NCI-H2081 treated with DMSO at 0.1 percent for 48 hours (cell line): ENCODE results near the gene NID1.
A peak's percentile ranks its signal among the peaks of the same experiment; 100 is the strongest.
"Not testable (repeated sequence)": the region's sequence is repeated elsewhere in the genome, so short reads cannot be mapped to it uniquely, and the experiment has no call there.

Experiments used
- DNase-seq: peaks from one replicate; lab custom pipeline; 2025; lab: John Stamatoyannopoulos, UW

The NID1 gene

GRCh38 chr1:235999259-235999925 is 65.5 kb downstream of the NID1 start:
- no peak for DNase-seq

- DNase-seq = no peak
These were observed 66.1 kb downstream of the NID1 start for GRCh38 chr1:235998812-235999211.

- DNase-seq = no peak
These were observed 67.0 kb downstream of the NID1 start for GRCh38 chr1:235997931-235998330.

- DNase-seq = no peak
These were observed 67.8 kb downstream of the NID1 start for GRCh38 chr1:235997049-235997448.

GRCh38 chr1:235996048-235996785 is 68.7 kb downstream of the NID1 start:
- DNase-seq = peak; percentile 26

- DNase-seq = no peak
These were observed 69.4 kb downstream of the NID1 start for GRCh38 chr1:235995511-235995910.

- DNase-seq = no peak
These were observed 71.2 kb downstream of the NID1 start for GRCh38 chr1:235993652-235994051.

GRCh38 chr1:235992868-235993267 is 72.0 kb downstream of the NID1 start:
- no peak for DNase-seq

GRCh38 chr1:235992346-235992745 is 72.5 kb downstream of the NID1 start:
- DNase-seq = no peak

GRCh38 chr1:235990330-235990795 is 74.5 kb downstream of the NID1 start:
- no peak for DNase-seq

- no peak for DNase-seq
These were observed 75.8 kb downstream of the NID1 start for GRCh38 chr1:235989105-235989504.

- no peak for DNase-seq
These were observed 78.0 kb downstream of the NID1 start for GRCh38 chr1:235986869-235987268.

- no peak for DNase-seq
These were observed 80.7 kb downstream of the NID1 start for GRCh38 chr1:235984041-235984825.

GRCh38 chr1:235980976-235981375 is 83.9 kb downstream of the NID1 start:
- DNase-seq = no peak

GRCh38 chr1:235979716-235980333 is 85.1 kb downstream of the NID1 start:
- DNase-seq = no peak

GRCh38 chr1:235979176-235979575 is 85.7 kb downstream of the NID1 start:
- DNase-seq = no peak

- DNase-seq = no peak
These were observed 88.4 kb downstream of the NID1 start for GRCh38 chr1:235976490-235976889.

GRCh38 chr1:235974616-235975015 is 90.3 kb downstream of the NID1 start:
- DNase-seq = no peak

- DNase-seq = not testable (repeated sequence)
These were observed 92.2 kb downstream of the NID1 start for GRCh38 chr1:235972691-235973090.

- no peak for DNase-seq
These were observed 92.6 kb downstream of the NID1 start for GRCh38 chr1:235972311-235972689.

- peak; percentile 74 for DNase-seq
These were observed 93.1 kb downstream of the NID1 start for GRCh38 chr1:235971571-235972310.

GRCh38 chr1:235971020-235971419 is 93.9 kb downstream of the NID1 start:
- no peak for DNase-seq
